SK-N-SH (cell line): Measurements from ENCODE around the gene KCNK17.

ENCODE experiments used
- FOXJ3 ChIP-seq: sonication (generic); formaldehyde crosslinking; IDR thresholded peaks from 2 replicates; pipeline ENCODE4 v1.5.1; 2020; ENCODE audit warnings: mild to moderate bottlenecking, missing genetic modification reagents
- GATA2 ChIP-seq: sonication (generic); formaldehyde crosslinking; IDR thresholded peaks from 2 replicates; pipeline ENCODE4 v1.5.0; 2020; ENCODE audit warnings: mild to moderate bottlenecking, missing genetic modification reagents
- NFIC ChIP-seq: IDR thresholded peaks from 2 replicates; pipeline ENCODE4 v1.4.0; 2012; ENCODE audit warnings: borderline replicate concordance
- NRF1 ChIP-seq: IDR thresholded peaks from 2 replicates; pipeline ENCODE4 v1.6.1; 2012; ENCODE audit warnings: low read depth, mild to moderate bottlenecking, low read length
- POLR2AphosphoS5 ChIP-seq: IDR thresholded peaks from 2 replicates; pipeline ENCODE4 v1.6.1; 2012; ENCODE audit warnings: low read depth, low read length
- RAD21 ChIP-seq: IDR thresholded peaks from 2 replicates; pipeline ENCODE4 v1.6.1; 2012; ENCODE audit warnings: mild to moderate bottlenecking, low read length
- RCOR1 ChIP-seq: fragments of 150-350 bp; IDR thresholded peaks from 2 replicates; pipeline ENCODE4 v1.6.1; 2017; ENCODE audit warnings: antibody characterized with exemption, low read length
- RFX5 ChIP-seq: IDR thresholded peaks from 2 replicates; pipeline ENCODE4 v1.6.1; 2012; ENCODE audit warnings: mild to moderate bottlenecking, improper control_type of control experiment, low read length
- RXRA ChIP-seq: IDR thresholded peaks from 2 replicates; pipeline ENCODE4 v1.4.0; 2012; ENCODE audit warnings: low read depth, mild to moderate bottlenecking, borderline replicate concordance
- TAF1 ChIP-seq: IDR thresholded peaks from 2 replicates; pipeline ENCODE4 v1.6.1; 2012; ENCODE audit warnings: low read depth, mild to moderate bottlenecking, low read length, moderate library complexity, borderline replicate concordance
- TCF12 ChIP-seq: IDR thresholded peaks from 2 replicates; pipeline ENCODE4 v1.4.0; 2012
- TF ChIP-seq, protein P1 (sequence below): fragments of 200-600 bp; sonication (generic); IDR thresholded peaks from 2 replicates; pipeline ENCODE4 v1.6.1; 2017; ENCODE audit warnings: antibody characterized with exemption, mild to moderate bottlenecking, moderate library complexity
- TF ChIP-seq, protein P2 (sequence below): fragments of 150-350 bp; IDR thresholded peaks from 2 replicates; pipeline ENCODE4 v1.6.1; 2017; ENCODE audit warnings: antibody characterized with exemption, low read length, low read depth, borderline replicate concordance
- TF ChIP-seq, protein P3 (sequence below): IDR thresholded peaks from 2 replicates; pipeline ENCODE4 v1.4.0; 2012; ENCODE audit warnings: low read depth, borderline replicate concordance

DNA sequence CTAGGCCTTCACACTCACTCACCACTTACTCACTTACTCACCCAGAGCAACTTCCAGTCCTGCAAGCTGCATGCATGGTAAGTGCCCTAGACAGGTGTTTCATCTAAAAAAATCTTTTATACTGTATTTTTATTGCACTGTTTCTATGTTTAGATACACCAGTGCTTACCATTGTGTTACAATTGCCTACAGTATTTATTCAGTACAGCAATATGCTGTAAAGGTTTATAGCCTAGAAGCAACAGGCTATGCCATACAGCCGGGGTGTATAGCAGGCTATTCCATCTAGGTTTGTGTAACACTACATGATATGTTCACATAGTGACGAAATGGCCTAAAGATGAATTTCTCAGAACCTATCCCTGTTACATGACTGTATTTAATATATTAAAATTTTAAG lies 47.8 kb downstream of the KCNK17 start:
- TF ChIP-seq RFX5: no peak
- TF ChIP-seq FOXJ3: no peak
- TF ChIP-seq TCF12: no peak
- TF ChIP-seq TAF1: no peak
- TF ChIP-seq, protein P1, sequence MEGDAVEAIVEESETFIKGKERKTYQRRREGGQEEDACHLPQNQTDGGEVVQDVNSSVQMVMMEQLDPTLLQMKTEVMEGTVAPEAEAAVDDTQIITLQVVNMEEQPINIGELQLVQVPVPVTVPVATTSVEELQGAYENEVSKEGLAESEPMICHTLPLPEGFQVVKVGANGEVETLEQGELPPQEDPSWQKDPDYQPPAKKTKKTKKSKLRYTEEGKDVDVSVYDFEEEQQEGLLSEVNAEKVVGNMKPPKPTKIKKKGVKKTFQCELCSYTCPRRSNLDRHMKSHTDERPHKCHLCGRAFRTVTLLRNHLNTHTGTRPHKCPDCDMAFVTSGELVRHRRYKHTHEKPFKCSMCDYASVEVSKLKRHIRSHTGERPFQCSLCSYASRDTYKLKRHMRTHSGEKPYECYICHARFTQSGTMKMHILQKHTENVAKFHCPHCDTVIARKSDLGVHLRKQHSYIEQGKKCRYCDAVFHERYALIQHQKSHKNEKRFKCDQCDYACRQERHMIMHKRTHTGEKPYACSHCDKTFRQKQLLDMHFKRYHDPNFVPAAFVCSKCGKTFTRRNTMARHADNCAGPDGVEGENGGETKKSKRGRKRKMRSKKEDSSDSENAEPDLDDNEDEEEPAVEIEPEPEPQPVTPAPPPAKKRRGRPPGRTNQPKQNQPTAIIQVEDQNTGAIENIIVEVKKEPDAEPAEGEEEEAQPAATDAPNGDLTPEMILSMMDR: no peak
- no peak for TF ChIP-seq RAD21
- TF ChIP-seq GATA2 (CRISPR knock-in tag): no peak
- TF ChIP-seq POLR2AphosphoS5: no peak
- TF ChIP-seq, protein P2, sequence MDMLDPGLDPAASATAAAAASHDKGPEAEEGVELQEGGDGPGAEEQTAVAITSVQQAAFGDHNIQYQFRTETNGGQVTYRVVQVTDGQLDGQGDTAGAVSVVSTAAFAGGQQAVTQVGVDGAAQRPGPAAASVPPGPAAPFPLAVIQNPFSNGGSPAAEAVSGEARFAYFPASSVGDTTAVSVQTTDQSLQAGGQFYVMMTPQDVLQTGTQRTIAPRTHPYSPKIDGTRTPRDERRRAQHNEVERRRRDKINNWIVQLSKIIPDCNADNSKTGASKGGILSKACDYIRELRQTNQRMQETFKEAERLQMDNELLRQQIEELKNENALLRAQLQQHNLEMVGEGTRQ: no peak
- TF ChIP-seq RXRA: no peak
- TF ChIP-seq, protein P3, sequence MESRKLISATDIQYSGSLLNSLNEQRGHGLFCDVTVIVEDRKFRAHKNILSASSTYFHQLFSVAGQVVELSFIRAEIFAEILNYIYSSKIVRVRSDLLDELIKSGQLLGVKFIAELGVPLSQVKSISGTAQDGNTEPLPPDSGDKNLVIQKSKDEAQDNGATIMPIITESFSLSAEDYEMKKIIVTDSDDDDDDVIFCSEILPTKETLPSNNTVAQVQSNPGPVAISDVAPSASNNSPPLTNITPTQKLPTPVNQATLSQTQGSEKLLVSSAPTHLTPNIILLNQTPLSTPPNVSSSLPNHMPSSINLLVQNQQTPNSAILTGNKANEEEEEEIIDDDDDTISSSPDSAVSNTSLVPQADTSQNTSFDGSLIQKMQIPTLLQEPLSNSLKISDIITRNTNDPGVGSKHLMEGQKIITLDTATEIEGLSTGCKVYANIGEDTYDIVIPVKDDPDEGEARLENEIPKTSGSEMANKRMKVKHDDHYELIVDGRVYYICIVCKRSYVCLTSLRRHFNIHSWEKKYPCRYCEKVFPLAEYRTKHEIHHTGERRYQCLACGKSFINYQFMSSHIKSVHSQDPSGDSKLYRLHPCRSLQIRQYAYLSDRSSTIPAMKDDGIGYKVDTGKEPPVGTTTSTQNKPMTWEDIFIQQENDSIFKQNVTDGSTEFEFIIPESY: no peak
- TF ChIP-seq RCOR1: no peak
- no peak for TF ChIP-seq NFIC
- TF ChIP-seq NRF1: no peak
